Gastroesophageal sphincter (tissue), 4 donors: ENCODE measurements around the gene PIGK. TPM values are rescaled to one million over a fixed set of nuclear protein-coding genes. Genes with fewer than 3 reads are reported as not detected.

Experiments used
- ATAC-seq: fragments of 150-250 bp; one replicate; pipeline ENCODE4 v1.9.1; 2016; ENCODE audit warnings: mild to moderate bottlenecking, moderate library complexity
- H3K27ac ChIP-seq, 4 donors: fragments of 200-600 bp; sonication (generic) in 3 of 4; 1 replicate in 3 of 4; 2 replicates in 1 of 4; pipeline ENCODE4 v1.5.1; 2016 to 2019
- H3K27me3 ChIP-seq: fragments of 200-600 bp; sonication (generic); one replicate; pipeline ENCODE4 v1.5.1; 2019
- H3K36me3 ChIP-seq, 2 donors: fragments of 200-600 bp; sonication (generic); one replicate each; pipeline ENCODE4 v1.5.1; 2019; ENCODE audit warnings: control low read depth in 1 of 2
- H3K4me1 ChIP-seq, 3 donors: fragments of 200-600 bp; sonication (generic); 1 replicate in 2 of 3; 2 replicates in 1 of 3; pipeline ENCODE4 v1.5.1; 2016 to 2019; ENCODE audit warnings: control low read depth in 2 of 3
- H3K4me3 ChIP-seq, 2 donors: fragments of 200-600 bp; sonication (generic); one replicate each; pipeline ENCODE4 v1.5.1; 2019; ENCODE audit warnings: mild to moderate bottlenecking in 1 of 2, moderate library complexity in 1 of 2
- H3K9me3 ChIP-seq, 3 donors: fragments of 200-600 bp; sonication (generic); one replicate each; pipeline ENCODE4 v1.5.1; 2017 to 2019; ENCODE audit warnings: control low read depth in 2 of 3
- CTCF ChIP-seq, 4 experiments: fragments of 200-600 bp in 2 of 4; fragments of 450-650 bp in 2 of 4; sonication (generic) in 1 of 4; IDR thresholded peaks; one replicate each; pipeline ENCODE4 v1.5.1; 2017 to 2019; ENCODE audit warnings: antibody characterized with exemption in 4 of 4, mild to moderate bottlenecking in 2 of 4, moderate library complexity in 2 of 4
- EP300 ChIP-seq: sonication (generic); formaldehyde crosslinking; IDR thresholded peaks from one replicate; pipeline ENCODE4 v1.6.1; 2017; ENCODE audit warnings: antibody characterized with exemption, mild to moderate bottlenecking
- POLR2A ChIP-seq, 2 donors: fragments of 450-650 bp; IDR thresholded peaks; one replicate each; pipeline ENCODE4 v1.6.1; 2017; ENCODE audit warnings: antibody characterized with exemption in 2 of 2, mild to moderate bottlenecking in 2 of 2, moderate library complexity in 1 of 2
- POLR2AphosphoS5 ChIP-seq: sonication (generic); formaldehyde crosslinking; IDR thresholded peaks from one replicate; pipeline ENCODE4 v1.6.1; 2017; ENCODE audit warnings: antibody characterized with exemption
- WGBS, 2 donors: methylation state at CpG; one replicate each; pipeline ENCODE4 v1.1.5; 2018; ENCODE audit warnings: low coverage in 1 of 2; 5-methylcytosine and 5-hydroxymethylcytosine counted together
- small RNA-seq, 4 donors: library from RNA; depleted of rRNA; stranded (forward); fragments of <200 nt; gene quantifications; one replicate each; pipeline ENCODE3, GENCODE V24; 2016
- total RNA-seq, 4 donors: library from RNA; depleted of rRNA; stranded (reverse); fragments of >200 nt; gene quantifications; one replicate each; pipeline ENCODE4 v1.1.0, GENCODE V29; 2016

Gene PIGK
- total RNA-seq, 4 donors from 2014 or later = 17.2 to 26.9 (median 22.4) TPM

GRCh38 chr1:77039111-77039510, 180.1 kb downstream of the PIGK start:
- 40% methylated on average over 1 of the region's 1 CpG; no CpG with 5 or more reads in 1 of the 2 donors for WGBS, 2 donors
- TF ChIP-seq EP300 = no peak
- no peak for TF ChIP-seq CTCF (IDR thresholded peaks at IDR 0.05)
- no peak for TF ChIP-seq POLR2AphosphoS5
- TF ChIP-seq POLR2A (IDR thresholded peaks at IDR 0.05) = no peak
- no peak for ATAC-seq
- H3K27me3 ChIP-seq = no peaks in the 10 kb centered on the region
- H3K27ac ChIP-seq = peak overlapping the region in 3 of 4 donors; percentile 25 to 66 (median 58)
- no peaks in the 10 kb centered on the region for H3K36me3 ChIP-seq
- H3K9me3 ChIP-seq = no peaks in the 10 kb centered on the region
- H3K4me1 ChIP-seq = peaks cover 0 to 4% (median 0%) of the 10 kb centered on the region in 3 donors
- no peak overlapping the region for H3K4me3 ChIP-seq

Small RNA genes lying within 50 kb of the gene (small RNA-seq; reads per million reads assigned to genes)
- 0 reads per million in 4 donors for gene MIR7156

Other genes with a start within 250 kb of the PIGK start
- gene AK5, start 62.6 kb upstream of the PIGK start, total RNA-seq = 1 to 10 TPM in 3 of 4 donors, under 1 TPM in 1; 0.67 to 5.3 (median 2.7) TPM